ENCODE data around the gene DDIT4L. TPM values are rescaled to one million over a fixed set of nuclear protein-coding genes. Genes with fewer than 3 reads are reported as not detected.
A peak's percentile ranks its signal among the peaks of the same experiment; 100 is the strongest.

Gene DDIT4L
- total RNA-seq, 4 donors from 2014 or later: 41.8 to 99.7 (median 69.9) TPM

GRCh38 chr4:100190643-100191600, 654 bp upstream of the DDIT4L start:
- peak overlapping the region; percentile 93 to 97 (median 96) for H3K27ac ChIP-seq
- peak in 1 of 2 donors; percentile 36 for DNase-seq
- peak; percentile 29 to 50 for ATAC-seq
- H3K9me3 ChIP-seq: no peaks in the 10 kb centered on the region
- H3K36me3 ChIP-seq: peaks cover 0 to 7% of the 10 kb centered on the region in 2 donors
- TF ChIP-seq POLR2A (IDR thresholded peaks at IDR 0.05) (no peak), CTCF (IDR thresholded peaks at IDR 0.05 in 4 of 5, conservative IDR thresholded peaks at IDR 0.05 in 1 of 5) (no peak)
- in situ Hi-C loops (cut with MboI; ENCODE audit: low sequenced_read_pairs in 4 of 4) (no loop called here), intact Hi-C loops (cut with DNase I; ENCODE audit: low total_unique reads) (loop anchor here (1.0 to 2.0 kb wide), 3 partner anchors 16 to 98 kb away; no protein-coding TSS in a partner anchor)
- H3K27me3 ChIP-seq: no peaks in the 10 kb centered on the region
- H3K4me1 ChIP-seq: peaks cover 6 to 19% of the 10 kb centered on the region in 2 donors
- H3K4me3 ChIP-seq: peak overlapping the region; percentile 78 to 95 (median 84)

- TF ChIP-seq CTCF (IDR thresholded peaks at IDR 0.05 in 4 of 5, conservative IDR thresholded peaks at IDR 0.05 in 1 of 5): no peak
- TF ChIP-seq POLR2A (IDR thresholded peaks at IDR 0.05): peak; percentile 22 to 63
- Histone ChIP-seq H3K9me3 (no peaks in the 10 kb centered on the region), H3K27me3 (no peaks in the 10 kb centered on the region), H3K4me3 (peak overlapping the region; percentile 78 to 95 (median 84)), H3K4me1 (peaks cover 18 to 24% of the 10 kb centered on the region in 2 donors), H3K36me3 (peaks cover 0 to 24% of the 10 kb centered on the region in 2 donors), H3K27ac (peak overlapping the region; percentile 93 to 97 (median 96))
- intact Hi-C loops (cut with DNase I; ENCODE audit: low total_unique reads): loop anchor here (5.0 to 10.0 kb wide), 5 partner anchors 98 to 1156 kb away; partner anchors contain the start of genes C4orf54 and PPP3CA
- DNase-seq: peak; percentile 83 to 86
- in situ Hi-C loops (cut with MboI; ENCODE audit: low sequenced_read_pairs in 4 of 4): loop anchor here in 1 of 4 donors (10.0 kb wide), 1 partner anchor 116 kb away; no protein-coding TSS in a partner anchor
- ATAC-seq: peak; percentile 32 to 47
These were observed 1.4 kb downstream of the DDIT4L start for GRCh38 chr4:100188829-100189228.

GRCh38 chr4:100187781-100188180, 2.5 kb downstream of the DDIT4L start:
- H3K4me3 ChIP-seq: peak overlapping the region; percentile 78 to 95 (median 84)
- no peaks in the 10 kb centered on the region for H3K9me3 ChIP-seq
- H3K4me1 ChIP-seq: peaks cover 18 to 24% of the 10 kb centered on the region in 2 donors
- intact Hi-C loops (cut with DNase I; ENCODE audit: low total_unique reads): loop anchor here (5.0 to 10.0 kb wide), 5 partner anchors 100 to 1157 kb away; partner anchors contain the start of genes C4orf54 and PPP3CA
- peaks cover 0 to 24% of the 10 kb centered on the region in 2 donors for H3K36me3 ChIP-seq
- H3K27me3 ChIP-seq: no peaks in the 10 kb centered on the region
- peak; percentile 40 to 53 for ATAC-seq
- in situ Hi-C loops (cut with MboI; ENCODE audit: low sequenced_read_pairs in 4 of 4): loop anchor here in 1 of 4 donors (10.0 kb wide), 1 partner anchor 117 kb away; no protein-coding TSS in a partner anchor
- TF ChIP-seq CTCF (IDR thresholded peaks at IDR 0.05 in 4 of 5, conservative IDR thresholded peaks at IDR 0.05 in 1 of 5) (no peak), POLR2A (IDR thresholded peaks at IDR 0.05) (no peak)
- peak; percentile 48 to 66 for DNase-seq
- H3K27ac ChIP-seq: peak overlapping the region; percentile 93 to 97 (median 96)

- H3K4me1 ChIP-seq: peaks cover 10 to 14% of the 10 kb centered on the region in 2 donors
- H3K27me3 ChIP-seq: no peaks in the 10 kb centered on the region
- H3K27ac ChIP-seq: peak overlapping the region; percentile 93 to 97 (median 96)
- H3K36me3 ChIP-seq: peaks cover 0 to 24% of the 10 kb centered on the region in 2 donors
- ATAC-seq (no peak), DNase-seq (no peak)
- peak overlapping the region in 1 of 4 donors; percentile 78 for H3K4me3 ChIP-seq
- in situ Hi-C loops (cut with MboI; ENCODE audit: low sequenced_read_pairs in 4 of 4): loop anchor here in 1 of 4 donors (10.0 kb wide), 1 partner anchor 120 kb away; no protein-coding TSS in a partner anchor
- TF ChIP-seq CTCF (IDR thresholded peaks at IDR 0.05 in 4 of 5, conservative IDR thresholded peaks at IDR 0.05 in 1 of 5) (no peak), POLR2A (IDR thresholded peaks at IDR 0.05) (no peak)
- H3K9me3 ChIP-seq: no peaks in the 10 kb centered on the region
- intact Hi-C loops (cut with DNase I; ENCODE audit: low total_unique reads): loop anchor here (5.0 to 10.0 kb wide), 5 partner anchors 103 to 1160 kb away; partner anchors contain the start of genes C4orf54 and PPP3CA
These were observed 5.5 kb downstream of the DDIT4L start for GRCh38 chr4:100184787-100185186.
